Subcutaneous adipose tissue (tissue), 4 donors: ENCODE data around the gene CDC42EP5. TPM values are rescaled to one million over a fixed set of nuclear protein-coding genes. Genes with fewer than 3 reads are reported as not detected.

Experiments used
- CTCF ChIP-seq: fragments of 450-650 bp; IDR thresholded peaks from one replicate; pipeline ENCODE4 v1.5.1; 2016; ENCODE audit warnings: low read depth, mild to moderate bottlenecking, control low read depth, antibody characterized with exemption, moderate library complexity
- total RNA-seq, 4 donors: library from RNA; depleted of rRNA; stranded (reverse); fragments of >200 nt; gene quantifications; one replicate each; pipeline ENCODE4 v1.1.0, GENCODE V29; 2016

The CDC42EP5 gene
- total RNA-seq, 4 donors from 2014 or later = 0.98 to 11.6 (median 9.8) TPM

- TF ChIP-seq CTCF = no peak
These were observed 9.0 kb downstream of the CDC42EP5 start for GRCh38 chr19:54464044-54464629.

GRCh38 chr19:54463531-54464043, 9.5 kb downstream of the CDC42EP5 start, which contains the start of gene LENG9:
Gene LENG9 (minus strand): TSS chr19:54463778. CDS start chr19:54463526, 252 bp downstream.
- no peak for TF ChIP-seq CTCF

- no peak for TF ChIP-seq CTCF
These were observed 10.2 kb downstream of the CDC42EP5 start for GRCh38 chr19:54462655-54463530.

GRCh38 chr19:54462047-54462654, 10.9 kb downstream of the CDC42EP5 start:
- no peak for TF ChIP-seq CTCF

- TF ChIP-seq CTCF = no peak
These were observed 11.5 kb downstream of the CDC42EP5 start for GRCh38 chr19:54461613-54462012.

- no peak for TF ChIP-seq CTCF
These were observed 11.9 kb downstream of the CDC42EP5 start for GRCh38 chr19:54461210-54461609.
